ENCODE data around the gene BCAN. TPM values are rescaled to one million over a fixed set of nuclear protein-coding genes. Genes with fewer than 3 reads are reported as not detected.
A peak's percentile ranks its signal among the peaks of the same experiment; 100 is the strongest.

Gene BCAN
- total and polyA plus RNA-seq, 2 experiments from 2014 or later: 0.23 to 0.86 TPM

DNA sequence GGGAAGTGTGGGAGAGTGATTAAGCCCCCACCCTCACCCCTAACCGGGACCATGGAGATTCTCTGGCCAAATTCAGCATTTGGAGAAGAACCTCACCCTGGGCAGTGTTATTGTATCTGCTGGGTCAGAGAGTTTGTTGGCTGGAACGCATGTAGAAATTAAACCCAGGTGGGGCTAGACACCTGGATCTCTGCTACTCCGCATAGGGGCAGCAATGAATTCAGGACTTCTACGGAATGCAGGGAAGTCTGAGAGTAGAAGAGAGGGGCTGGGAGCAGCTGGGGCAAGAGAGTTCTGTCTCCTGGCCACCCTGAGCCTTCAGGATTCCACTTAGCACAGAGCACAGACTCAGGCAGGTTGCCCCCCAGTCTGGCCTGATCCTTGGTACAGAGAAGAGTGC lies 67.1 kb downstream of the BCAN start:
- Histone ChIP-seq H3K4me1 (ENCODE audit: low read depth) (peaks cover 66% of the 10 kb centered on the region), H3K27me3 (no peaks in the 10 kb centered on the region), H3K27ac (peak overlapping the region; percentile 86), H3K9me3 (ENCODE audit: low read depth) (no peaks in the 10 kb centered on the region), H3K4me3 (no peak overlapping the region), H3K36me3 (no peaks in the 10 kb centered on the region)
- no peak for TF ChIP-seq CTCF (IDR thresholded peaks at IDR 0.05; ENCODE audit: low read depth, low read length)
- no peak for DNase-seq (ENCODE audit: low read depth in 1 of 2, low spot score in 1 of 2)

Other genes with a start within 250 kb of the BCAN start
- 35.9 and 64.6 TPM in 2 replicates for gene MEF2D, start 141.3 kb upstream of the BCAN start, total RNA-seq
- 35.1 and 52.1 TPM in 2 replicates for gene MEF2D, start 141.3 kb upstream of the BCAN start, polyA plus RNA-seq
- gene IQGAP3, start 69.6 kb upstream of the BCAN start, total RNA-seq: 4.2 and 31.8 TPM in 2 replicates
- 0.95 and 10.0 TPM in 2 replicates for gene IQGAP3, start 69.6 kb upstream of the BCAN start, polyA plus RNA-seq
- gene TTC24, start 62.4 kb upstream of the BCAN start, total RNA-seq: 0.15 and 0.18 TPM in 2 replicates
- 1.1 TPM in 1 of 2 replicates, not detected in the other for gene TTC24, start 62.4 kb upstream of the BCAN start, polyA plus RNA-seq
- 130 and 179 TPM in 2 replicates for gene NAXE, start 50.3 kb upstream of the BCAN start, total RNA-seq
- gene NAXE, start 50.3 kb upstream of the BCAN start, polyA plus RNA-seq: 154 and 166 TPM in 2 replicates
- 6.0 and 14.4 TPM in 2 replicates for gene GPATCH4, start 40.6 kb upstream of the BCAN start, total RNA-seq
- gene GPATCH4, start 40.6 kb upstream of the BCAN start, polyA plus RNA-seq: 42.4 and 48.4 TPM in 2 replicates
- gene HAPLN2, start 22.7 kb upstream of the BCAN start, total RNA-seq: 7.6 and 19.0 TPM in 2 replicates
- gene HAPLN2, start 22.7 kb upstream of the BCAN start, polyA plus RNA-seq: 8.5 and 15.7 TPM in 2 replicates
- 302 and 391 TPM in 2 replicates for gene NES, start 35.3 kb downstream of the BCAN start, total RNA-seq
- 86.5 and 89.3 TPM in 2 replicates for gene NES, start 35.3 kb downstream of the BCAN start, polyA plus RNA-seq
- gene CRABP2, start 63.5 kb downstream of the BCAN start, total RNA-seq: 556 and 900 TPM in 2 replicates
- gene CRABP2, start 63.5 kb downstream of the BCAN start, polyA plus RNA-seq: 824 and 1,249 TPM in 2 replicates
- 22.8 and 25.4 TPM in 2 replicates for gene METTL25B, start 86.4 kb downstream of the BCAN start, total RNA-seq
- 19.5 and 20.9 TPM in 2 replicates for gene METTL25B, start 86.4 kb downstream of the BCAN start, polyA plus RNA-seq
- gene ISG20L2, start 86.6 kb downstream of the BCAN start, total RNA-seq: 22.6 and 27.3 TPM in 2 replicates
- 25.1 and 31.3 TPM in 2 replicates for gene ISG20L2, start 86.6 kb downstream of the BCAN start, polyA plus RNA-seq
- 34.9 and 54.1 TPM in 2 replicates for gene MRPL24, start 99.0 kb downstream of the BCAN start, total RNA-seq
- gene MRPL24, start 99.0 kb downstream of the BCAN start, polyA plus RNA-seq: 70.7 and 77.7 TPM in 2 replicates
- gene HDGF, start 109.6 kb downstream of the BCAN start, total RNA-seq: 207 and 480 TPM in 2 replicates
- gene HDGF, start 109.6 kb downstream of the BCAN start, polyA plus RNA-seq: 176 and 238 TPM in 2 replicates
- gene PRCC, start 125.4 kb downstream of the BCAN start, total RNA-seq: 117 and 126 TPM in 2 replicates
- gene PRCC, start 125.4 kb downstream of the BCAN start, polyA plus RNA-seq: 118 and 150 TPM in 2 replicates
- gene SH2D2A, start 174.7 kb downstream of the BCAN start, total RNA-seq: 2.7 and 3.8 TPM in 2 replicates
- 1.1 and 5.2 TPM in 2 replicates for gene SH2D2A, start 174.7 kb downstream of the BCAN start, polyA plus RNA-seq
- gene INSRR, start 217.0 kb downstream of the BCAN start, total RNA-seq: 0.18 and 0.21 TPM in 2 replicates
- gene INSRR, start 217.0 kb downstream of the BCAN start, polyA plus RNA-seq: 0.11 and 0.30 TPM in 2 replicates
- 3.6 and 3.8 TPM in 2 replicates for gene NTRK1, start 218.7 kb downstream of the BCAN start, total RNA-seq
- gene NTRK1, start 218.7 kb downstream of the BCAN start, polyA plus RNA-seq: 2.4 and 3.9 TPM in 2 replicates